C4-2B (cell line): ENCODE results near the gene CCDC127.
"Not testable (repeated sequence)": the region's sequence is repeated elsewhere in the genome, so short reads cannot be mapped to it uniquely, and the experiment has no call there.

Source experiments
- H3K27ac ChIP-seq: fragments of 450-650 bp; 2 replicates; pipeline ENCODE4 v1.5.1; 2017
- ZFX ChIP-seq: fragments of 450-650 bp; IDR thresholded peaks from 2 replicates; pipeline ENCODE4 v1.6.1; 2017
- TF ChIP-seq, protein P1 (sequence below): fragments of 450-650 bp; conservative IDR thresholded peaks from 2 replicates; pipeline ENCODE4 v1.5.1; 2017; ENCODE audit warnings: mild to moderate bottlenecking

Gene CCDC127

DNA sequence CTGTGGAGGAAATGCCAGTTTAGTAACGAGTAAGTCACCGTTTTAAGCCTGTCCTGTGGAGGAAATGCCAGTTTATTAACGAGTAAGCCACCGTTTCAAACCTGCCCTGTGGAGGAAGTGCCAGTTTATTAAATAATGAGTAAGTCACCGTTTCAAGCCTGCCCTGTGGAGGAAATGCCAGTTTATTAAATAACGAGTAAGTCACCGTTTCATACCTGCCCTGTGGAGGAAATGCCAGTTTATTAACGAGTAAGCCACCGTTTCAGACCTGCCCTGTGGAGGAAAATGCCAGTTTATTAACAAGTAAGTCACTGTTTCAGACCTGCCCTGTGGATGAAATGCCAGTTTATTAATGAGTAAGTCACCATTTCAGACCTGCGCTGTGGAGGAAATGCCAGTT, 34.6 kb upstream of the CCDC127 start:
- no peak for TF ChIP-seq ZFX
- TF ChIP-seq, protein P1, sequence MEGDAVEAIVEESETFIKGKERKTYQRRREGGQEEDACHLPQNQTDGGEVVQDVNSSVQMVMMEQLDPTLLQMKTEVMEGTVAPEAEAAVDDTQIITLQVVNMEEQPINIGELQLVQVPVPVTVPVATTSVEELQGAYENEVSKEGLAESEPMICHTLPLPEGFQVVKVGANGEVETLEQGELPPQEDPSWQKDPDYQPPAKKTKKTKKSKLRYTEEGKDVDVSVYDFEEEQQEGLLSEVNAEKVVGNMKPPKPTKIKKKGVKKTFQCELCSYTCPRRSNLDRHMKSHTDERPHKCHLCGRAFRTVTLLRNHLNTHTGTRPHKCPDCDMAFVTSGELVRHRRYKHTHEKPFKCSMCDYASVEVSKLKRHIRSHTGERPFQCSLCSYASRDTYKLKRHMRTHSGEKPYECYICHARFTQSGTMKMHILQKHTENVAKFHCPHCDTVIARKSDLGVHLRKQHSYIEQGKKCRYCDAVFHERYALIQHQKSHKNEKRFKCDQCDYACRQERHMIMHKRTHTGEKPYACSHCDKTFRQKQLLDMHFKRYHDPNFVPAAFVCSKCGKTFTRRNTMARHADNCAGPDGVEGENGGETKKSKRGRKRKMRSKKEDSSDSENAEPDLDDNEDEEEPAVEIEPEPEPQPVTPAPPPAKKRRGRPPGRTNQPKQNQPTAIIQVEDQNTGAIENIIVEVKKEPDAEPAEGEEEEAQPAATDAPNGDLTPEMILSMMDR, result no peak

DNA sequence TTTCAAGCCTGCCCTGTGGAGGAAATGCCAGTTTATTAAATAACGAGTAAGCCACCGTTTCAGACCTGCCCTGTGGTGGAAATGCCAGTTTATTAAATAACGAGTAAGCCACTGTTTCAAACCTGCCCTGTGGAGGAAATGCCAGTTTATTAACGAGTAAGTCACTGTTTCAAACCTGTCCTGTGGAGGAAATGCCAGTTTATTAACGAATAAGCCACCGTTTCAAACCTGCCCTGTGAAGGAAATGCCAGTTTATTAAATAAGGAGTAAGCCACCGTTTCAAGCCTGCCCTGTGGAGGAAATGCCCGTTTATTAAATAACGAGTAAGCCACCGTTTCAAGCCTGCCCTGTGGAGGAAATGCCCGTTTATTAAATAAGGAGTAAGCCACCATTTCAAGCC, 34.0 kb upstream of the CCDC127 start:
- peak overlapping the region; percentile 48; the same call in 1 of the 2 replicates for H3K27ac ChIP-seq

More for the DNA sequence above, 34.6 kb upstream of the CCDC127 start:
- H3K27ac ChIP-seq, result peak overlapping the region; percentile 48

DNA sequence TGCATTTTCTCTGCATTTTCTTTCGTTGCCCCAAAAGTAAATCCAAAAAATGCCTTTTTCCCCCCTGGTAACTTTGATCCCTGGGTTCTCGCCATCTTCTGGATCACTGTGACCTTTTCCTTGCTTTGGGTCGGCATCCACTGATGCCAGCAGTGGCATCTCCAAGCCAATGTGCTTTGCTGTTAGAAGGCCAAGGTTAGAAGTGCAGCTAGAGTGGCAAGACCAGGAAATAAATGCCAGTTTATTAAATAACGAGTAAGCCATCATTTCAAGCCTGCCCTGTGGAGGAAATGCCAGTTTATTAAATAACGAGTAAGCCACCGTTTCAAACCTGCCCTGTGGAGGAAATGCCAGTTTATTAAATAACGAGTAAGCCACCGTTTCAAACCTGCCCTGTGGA, 33.6 kb upstream of the CCDC127 start:
- peak overlapping the region; percentile 36 for H3K27ac ChIP-seq

DNA sequence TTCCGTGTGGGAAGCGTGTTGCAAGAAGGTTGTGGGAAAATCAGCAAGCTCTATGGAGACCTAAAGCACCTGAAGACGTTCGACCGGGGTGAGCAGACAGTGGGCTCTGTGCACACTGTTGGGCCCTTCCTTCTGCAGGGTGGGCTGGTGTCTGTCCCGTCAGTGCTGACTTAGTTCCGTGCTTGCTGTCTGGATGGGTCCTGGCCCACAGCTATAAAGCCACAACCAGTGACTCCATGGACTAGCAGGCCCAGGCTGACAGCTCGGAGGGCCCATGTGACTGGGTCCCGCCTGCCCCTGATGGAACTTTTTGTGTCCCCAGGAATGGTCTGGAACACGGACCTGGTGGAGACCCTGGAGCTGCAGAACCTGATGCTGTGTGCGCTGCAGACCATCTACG, 33.1 kb upstream of the CCDC127 start:
- H3K27ac ChIP-seq, result peak overlapping the region; percentile 36

DNA sequence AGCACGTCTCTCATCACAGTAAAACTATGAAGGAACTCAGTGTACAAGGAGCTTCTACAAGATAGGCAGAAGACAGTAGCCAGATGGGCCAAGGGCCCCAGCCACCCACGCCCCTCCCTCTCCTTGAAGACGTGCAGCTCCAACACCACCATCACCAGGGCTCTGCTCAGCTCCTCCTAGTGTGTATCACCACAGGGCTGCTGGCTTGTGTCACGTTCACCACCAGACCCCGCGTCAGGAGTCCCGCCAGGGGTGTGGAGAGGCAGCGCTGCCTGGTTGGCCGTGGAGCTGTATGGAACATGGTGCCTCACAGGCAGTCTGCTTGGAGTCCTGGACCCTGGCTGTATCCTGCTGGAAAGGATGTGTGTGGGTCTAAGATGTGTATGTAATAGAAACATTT, 32.4 kb upstream of the CCDC127 start:
- H3K27ac ChIP-seq, result not testable (repeated sequence)

DNA sequence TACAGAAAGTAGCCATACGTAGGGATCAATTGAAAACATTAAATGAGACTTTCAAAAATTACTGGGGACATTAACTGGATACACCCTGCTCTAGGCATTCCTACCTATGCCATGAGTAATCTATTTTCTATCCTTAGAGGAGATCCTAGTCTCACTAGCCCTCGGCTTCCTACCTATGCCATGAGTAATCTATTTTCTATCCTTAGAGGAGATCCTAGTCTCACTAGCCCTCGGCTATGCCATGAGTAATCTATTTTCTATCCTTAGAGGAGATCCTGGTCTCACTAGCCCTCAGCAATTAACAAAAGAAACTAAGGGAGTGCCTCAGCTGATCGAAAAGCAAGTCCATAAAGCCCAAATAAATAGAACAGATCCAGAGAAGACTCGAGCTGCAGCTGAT, 27.8 kb upstream of the CCDC127 start:
- H3K27ac ChIP-seq, result not testable (repeated sequence)

DNA sequence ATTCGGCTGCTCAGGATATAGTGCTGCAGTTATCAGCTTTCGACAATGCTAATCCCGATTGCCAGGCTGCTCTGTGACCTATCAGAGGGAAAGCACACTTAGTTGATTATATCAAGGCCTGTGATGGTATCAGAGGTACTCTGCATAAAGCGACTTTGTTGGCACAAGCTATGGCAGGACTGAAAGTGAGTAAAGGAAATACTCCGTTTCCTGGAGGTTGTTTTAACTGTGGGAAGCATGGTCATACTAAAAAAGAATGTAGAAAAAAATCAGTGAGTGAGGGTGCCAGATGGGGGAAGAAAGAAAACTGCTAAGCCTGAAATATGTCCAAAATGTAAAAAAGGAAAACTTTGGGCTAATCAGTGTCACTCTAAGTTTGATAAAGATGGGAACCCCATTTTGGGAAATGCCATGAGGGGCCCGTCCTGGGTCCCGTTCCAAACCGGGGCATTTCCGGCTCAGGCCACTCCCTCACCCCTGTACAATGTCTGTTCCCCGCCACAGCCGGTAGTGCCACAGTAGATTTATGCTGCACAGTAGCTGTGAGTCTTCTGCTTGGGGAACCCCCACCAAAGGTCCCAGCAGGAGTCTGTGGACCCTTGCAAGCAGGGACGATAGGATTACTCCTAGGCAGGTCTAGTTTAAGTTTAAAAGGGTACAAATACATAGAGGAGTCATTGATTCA, 25.9 kb upstream of the CCDC127 start:
- not testable (repeated sequence) for H3K27ac ChIP-seq

DNA sequence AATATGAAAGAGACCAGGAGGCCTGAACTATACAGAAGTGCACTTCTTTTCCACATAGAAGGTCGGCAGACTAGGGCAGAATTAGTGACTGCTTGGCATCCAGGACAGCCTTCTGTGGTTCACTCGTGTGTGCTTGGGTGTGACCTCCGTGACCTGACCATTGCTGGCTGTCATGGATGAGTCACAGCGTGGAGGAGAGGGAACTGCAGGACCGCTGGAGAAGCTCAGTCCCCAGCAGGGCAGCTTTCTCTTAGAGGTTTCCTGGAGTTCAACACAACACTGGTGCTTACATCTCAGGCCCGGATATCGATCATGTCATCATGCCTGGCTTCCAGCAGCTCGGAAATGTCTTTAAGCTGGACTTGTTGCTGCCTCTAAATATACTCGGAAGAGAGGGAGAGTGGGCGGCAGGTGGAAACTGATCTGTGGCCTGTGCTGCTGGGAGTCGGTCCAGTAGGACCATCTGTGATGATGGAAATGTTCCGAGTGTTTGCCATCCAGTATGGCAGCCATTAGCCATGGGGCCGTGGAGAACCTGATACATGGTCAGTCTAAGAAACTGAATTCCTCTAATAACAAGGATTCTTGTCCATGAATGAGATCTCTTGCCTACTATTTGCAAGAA, 23.2 kb upstream of the CCDC127 start:
- not testable (repeated sequence) for H3K27ac ChIP-seq

DNA sequence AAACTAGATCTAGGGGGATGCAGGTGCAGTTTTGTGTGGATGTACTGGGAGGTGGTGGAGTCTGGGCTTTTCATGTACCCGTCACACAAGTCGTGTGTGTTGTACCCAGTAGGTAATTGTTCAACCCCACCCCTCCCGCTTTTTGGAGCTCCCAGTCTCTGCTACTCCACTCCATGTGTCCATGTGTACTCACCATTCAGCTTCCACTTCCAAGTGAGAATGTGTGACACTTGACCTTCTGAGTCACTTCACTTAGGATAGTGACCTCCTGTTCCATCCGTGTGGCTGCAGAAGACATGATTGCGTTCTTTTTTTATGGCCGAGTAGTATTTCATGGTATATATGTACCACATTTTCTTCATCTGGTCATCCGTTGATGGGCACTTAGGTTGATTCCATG, 22.6 kb upstream of the CCDC127 start:
- H3K27ac ChIP-seq, result not testable (repeated sequence)

DNA sequence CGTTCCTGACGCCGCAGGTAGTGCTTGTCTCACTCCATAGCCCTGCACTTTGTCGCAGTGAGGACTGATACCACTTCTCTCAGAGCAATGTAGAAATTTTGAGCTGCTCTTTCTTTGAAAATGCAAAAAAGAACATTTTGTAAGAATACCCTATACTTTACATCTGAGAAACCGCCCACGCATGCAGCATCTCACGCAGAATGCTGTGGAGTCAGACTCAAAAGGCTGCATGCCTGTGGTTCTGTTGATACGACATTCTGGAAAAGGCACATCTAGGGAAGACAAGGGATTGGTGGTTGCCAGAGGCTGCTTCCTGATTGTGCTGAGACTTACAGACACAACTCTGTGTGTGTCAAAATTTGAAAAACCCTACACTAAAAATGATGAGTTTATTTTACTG, 20.0 kb upstream of the CCDC127 start:
- H3K27ac ChIP-seq, result not testable (repeated sequence)

DNA sequence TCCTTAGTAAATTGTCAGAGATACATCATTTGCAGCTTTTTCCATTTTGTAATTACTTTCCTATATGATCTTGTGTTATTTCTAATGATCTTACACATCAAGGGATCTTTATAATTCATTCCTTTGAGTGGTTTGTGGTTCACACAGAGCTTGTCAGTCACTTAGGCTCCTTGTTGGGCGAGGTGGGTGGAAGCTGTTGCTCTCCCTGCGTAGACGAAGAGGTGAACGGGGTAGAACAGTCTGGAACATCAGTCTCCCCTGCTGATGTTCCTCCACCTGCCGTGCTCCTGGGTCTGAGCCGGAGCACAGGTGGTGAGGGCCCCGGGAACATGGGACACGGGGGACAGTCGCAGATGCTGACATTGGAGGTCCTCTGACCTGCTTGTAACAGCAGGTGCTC, 17.6 kb upstream of the CCDC127 start:
- not testable (repeated sequence) for H3K27ac ChIP-seq

DNA sequence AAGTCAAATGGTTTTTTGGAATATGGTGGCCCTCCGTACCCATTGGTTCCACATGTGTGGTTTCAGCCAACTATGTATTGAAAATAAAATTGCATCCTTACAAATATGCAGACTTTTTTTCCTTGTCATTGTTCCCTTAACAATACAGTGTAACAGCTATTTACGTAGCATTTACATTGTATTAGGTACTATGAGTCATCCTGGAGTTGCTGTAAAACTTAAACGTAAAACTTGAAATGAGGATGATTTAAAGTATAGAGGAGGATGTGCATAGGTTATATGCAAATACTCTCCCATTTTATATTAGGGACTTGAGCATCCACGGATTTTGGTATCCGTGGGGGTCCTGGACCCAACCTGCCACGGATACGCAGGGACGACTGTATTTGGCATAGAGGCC, 16.5 kb upstream of the CCDC127 start:
- no peak for TF ChIP-seq ZFX
- TF ChIP-seq, protein P1, result no peak
- H3K27ac ChIP-seq, result no peak overlapping the region

DNA sequence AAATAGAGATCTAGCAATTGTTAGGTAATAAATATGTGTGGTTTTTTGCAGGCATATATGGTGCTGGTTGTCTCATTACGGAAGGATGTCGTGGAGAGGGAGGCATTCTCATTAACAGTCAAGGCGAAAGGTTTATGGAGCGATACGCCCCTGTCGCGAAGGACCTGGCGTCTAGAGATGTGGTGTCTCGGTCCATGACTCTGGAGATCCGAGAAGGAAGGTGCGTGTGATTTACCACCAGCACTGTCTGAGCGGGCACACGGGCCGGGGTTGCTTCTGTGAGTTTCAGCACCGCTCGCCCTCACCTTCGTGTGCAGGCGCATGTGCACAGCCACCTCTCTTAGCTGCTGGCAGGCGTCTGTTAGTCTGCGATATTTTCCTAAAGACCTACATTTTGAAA, 15.5 kb upstream of the CCDC127 start:
- H3K27ac ChIP-seq, result not testable (repeated sequence)

DNA sequence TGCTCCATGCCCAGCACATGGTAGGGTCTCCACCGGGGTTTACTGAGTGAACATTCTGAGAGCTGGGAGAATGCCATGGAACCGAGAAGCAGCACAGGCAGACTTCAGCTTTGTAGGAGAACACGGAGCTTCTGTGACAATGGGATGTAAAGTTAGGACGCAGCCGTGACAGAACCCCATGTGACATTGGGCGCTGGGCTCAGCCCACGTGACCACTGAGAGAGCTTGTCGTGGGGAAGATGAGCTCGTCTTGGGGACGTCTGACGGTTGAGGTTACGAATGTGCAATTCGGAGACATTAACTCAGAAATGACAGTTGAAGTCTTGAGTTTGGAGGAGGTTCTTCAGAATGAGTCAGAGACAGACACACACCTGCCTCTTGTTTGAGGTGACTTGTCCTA, 13.7 kb upstream of the CCDC127 start:
- H3K27ac ChIP-seq, result no peak overlapping the region
- TF ChIP-seq ZFX, result no peak
- TF ChIP-seq, protein P1, result no peak
